DMS53 treated with DMSO at 0.1 percent for 48 hours (cell line): ENCODE results near the gene RERE.
A peak's percentile ranks its signal among the peaks of the same experiment; 100 is the strongest.

Experiments used
- DNase-seq: peaks from one replicate; lab custom pipeline; 2025; ENCODE audit not compliant: unreplicated experiment; lab: John Stamatoyannopoulos, UW

RERE gene

GRCh38 chr1:8722366-8722765, 95.1 kb downstream of the RERE start:
- no peak for DNase-seq

DNA sequence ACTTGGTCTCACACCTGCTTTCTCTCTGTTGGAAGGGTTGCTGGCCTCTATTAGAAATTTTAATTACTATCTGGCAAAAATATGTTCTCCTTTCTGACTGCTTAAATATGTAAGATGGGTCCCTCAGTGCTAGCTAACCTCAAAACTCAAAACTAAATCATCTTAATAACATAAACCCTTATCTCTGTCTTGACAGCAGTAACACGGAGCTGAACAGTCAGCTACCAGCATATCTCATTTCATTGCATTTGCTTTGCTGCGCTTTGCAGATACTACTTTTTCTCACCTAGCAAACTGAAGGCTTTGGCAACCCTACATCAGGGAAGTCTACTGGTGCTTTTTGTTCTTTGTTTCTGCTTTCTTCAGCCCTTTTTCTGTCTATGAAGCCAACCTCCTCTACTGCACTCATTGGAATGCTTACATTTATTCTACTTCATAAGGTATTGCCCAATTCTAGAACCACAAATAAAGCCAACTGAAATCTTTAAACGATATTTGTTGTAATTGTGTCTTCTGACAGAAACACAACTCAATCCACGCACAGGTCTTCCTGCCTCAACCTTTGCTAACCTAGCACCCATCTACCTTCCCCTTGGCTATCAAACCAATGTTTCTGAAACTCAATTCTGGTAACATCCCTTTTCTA, 95.6 kb downstream of the RERE start:
- DNase-seq: no peak

DNA sequence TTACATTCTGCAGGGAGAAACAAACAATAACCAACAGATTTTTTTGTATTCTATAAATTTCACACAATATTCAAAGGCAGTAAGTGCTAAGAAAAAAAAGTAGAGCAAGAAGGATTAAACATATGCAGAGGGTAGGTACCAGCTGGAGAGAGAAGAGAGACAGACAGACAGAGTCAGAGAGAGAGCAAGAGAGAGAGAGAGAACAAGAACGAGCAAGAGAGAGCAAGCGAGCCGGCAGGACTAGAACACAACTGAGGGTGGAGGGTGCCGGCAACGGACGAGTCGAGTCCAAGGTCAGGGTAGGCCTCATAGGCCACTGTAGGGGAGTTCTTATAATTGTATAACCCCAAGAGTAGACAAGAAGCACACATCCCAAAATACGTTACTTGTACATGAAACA, 97.1 kb downstream of the RERE start:
- DNase-seq: no peak

- DNase-seq: no peak
Observed at GRCh38 chr1:8718850-8719361, 98.5 kb downstream of the RERE start.

- DNase-seq: no peak
Observed at GRCh38 chr1:8717148-8717547, 100.3 kb downstream of the RERE start.

GRCh38 chr1:8716238-8716637, 101.2 kb downstream of the RERE start:
- DNase-seq: no peak

- DNase-seq: no peak
Observed at GRCh38 chr1:8714173-8714572, 103.3 kb downstream of the RERE start.

- peak; percentile 87 for DNase-seq
Observed at GRCh38 chr1:8712413-8713231, 104.8 kb downstream of the RERE start.

GRCh38 chr1:8711873-8712412, 105.5 kb downstream of the RERE start:
- no peak for DNase-seq

DNA sequence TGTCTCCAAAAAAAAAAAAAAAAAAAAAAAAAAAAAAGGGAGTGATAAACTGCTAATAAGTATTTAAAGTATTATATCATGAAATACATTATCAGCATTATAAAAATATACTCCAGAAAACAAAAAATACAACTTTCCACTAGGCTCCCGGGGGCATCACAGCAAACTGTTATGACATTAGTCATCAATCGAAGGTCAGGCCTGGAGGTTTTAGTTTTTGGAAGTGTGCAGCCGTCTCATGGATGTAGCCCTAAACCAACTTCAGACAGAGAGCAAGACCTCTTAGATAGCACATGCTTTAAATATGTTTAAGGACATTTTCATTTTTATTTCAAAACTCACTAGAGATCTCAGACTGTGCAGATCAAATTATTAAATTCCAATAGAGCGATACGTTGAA, 106.3 kb downstream of the RERE start:
- DNase-seq: no peak

GRCh38 chr1:8708259-8708658, 109.2 kb downstream of the RERE start:
- DNase-seq: no peak

DNA sequence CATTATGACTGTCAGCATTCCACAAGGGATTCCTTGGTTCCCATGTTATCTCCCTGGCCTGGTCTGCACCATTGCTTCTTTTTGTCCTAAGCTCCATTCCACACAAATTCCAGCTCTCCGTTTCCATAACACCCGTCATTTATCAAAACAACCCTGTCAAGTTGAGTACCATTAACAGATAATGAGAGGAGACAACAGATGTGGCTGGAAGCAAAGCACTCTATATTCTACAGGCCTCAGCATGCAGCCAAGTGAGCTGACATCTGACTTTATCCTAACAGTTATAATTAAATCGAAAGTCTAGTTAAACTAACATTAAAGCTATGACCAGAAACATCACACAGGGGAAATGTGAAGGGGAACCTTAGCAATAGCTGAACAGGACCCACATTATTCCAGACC, 110.4 kb downstream of the RERE start:
- peak; percentile 85 for DNase-seq

DNA sequence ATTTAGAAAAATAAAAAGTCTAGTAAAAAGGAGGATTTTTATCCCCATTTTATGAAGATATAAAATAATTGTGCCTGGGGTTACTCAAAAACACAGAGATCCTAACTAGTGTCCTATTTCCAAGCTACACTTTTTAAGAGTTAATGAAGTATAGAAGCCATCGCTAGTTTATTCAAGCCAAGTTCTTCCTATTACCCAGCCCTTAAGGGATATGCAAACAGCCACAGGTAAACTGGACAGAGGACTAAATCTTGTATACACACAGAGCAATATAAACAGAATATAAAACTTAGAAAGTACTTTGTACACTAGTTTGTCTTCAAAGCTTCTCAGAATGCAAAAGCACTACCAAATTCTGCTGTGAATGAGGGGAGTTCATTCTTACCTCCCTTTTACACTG, 111.1 kb downstream of the RERE start:
- DNase-seq: no peak

DNA sequence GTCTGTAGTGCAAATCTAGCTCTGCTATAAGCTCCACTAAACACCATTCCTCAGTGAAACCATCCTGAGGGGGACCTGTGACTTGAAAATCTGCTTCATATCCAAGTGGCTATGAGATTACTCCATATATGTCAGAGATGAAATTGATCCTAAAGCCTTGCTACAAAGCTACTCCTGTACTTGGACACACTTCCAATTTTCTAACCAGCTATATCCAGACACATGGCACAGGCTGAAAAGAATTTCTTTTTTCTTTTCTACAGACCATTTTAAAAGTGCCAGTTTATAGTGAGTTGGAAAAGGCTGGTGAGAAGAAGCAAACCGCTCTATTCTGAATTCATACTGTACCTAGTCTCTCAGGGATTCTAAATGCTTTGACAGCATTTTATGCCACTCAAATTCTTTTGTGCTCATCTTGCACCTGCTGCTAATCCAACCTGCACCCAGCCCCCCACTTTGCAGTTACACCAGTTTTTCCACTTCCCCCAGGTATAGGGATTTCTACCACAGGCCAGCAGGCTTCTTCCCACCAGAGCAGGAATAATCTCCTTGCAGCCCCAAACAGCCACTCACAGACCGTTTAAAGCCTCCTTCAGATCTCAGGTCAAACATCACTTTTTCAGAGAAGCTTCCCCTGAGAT, 112.5 kb downstream of the RERE start:
- DNase-seq: peak; percentile 90

- peak; percentile 94 for DNase-seq
Observed at GRCh38 chr1:8702850-8703810, 114.3 kb downstream of the RERE start.

DNA sequence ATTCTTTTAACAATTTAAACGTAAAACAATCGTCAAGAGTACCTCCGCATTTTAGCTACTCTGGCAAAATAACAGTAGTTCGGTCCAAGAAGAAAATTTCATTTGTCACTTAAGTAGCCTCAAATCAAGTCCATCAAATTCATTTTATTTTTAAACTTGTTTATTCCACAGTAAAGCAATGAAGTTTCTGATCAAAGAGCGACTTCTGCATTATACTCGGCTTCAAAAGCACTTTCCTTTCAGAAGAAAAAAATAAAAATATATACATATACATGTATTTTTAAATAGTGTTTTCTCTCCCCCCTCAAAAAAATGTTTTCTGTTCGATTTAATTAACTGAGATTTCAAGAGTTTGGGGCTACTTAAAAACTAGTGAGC, 115.0 kb downstream of the RERE start:
- no peak for DNase-seq

GRCh38 chr1:8701794-8702471, 115.5 kb downstream of the RERE start:
- peak; percentile 78 for DNase-seq

DNA sequence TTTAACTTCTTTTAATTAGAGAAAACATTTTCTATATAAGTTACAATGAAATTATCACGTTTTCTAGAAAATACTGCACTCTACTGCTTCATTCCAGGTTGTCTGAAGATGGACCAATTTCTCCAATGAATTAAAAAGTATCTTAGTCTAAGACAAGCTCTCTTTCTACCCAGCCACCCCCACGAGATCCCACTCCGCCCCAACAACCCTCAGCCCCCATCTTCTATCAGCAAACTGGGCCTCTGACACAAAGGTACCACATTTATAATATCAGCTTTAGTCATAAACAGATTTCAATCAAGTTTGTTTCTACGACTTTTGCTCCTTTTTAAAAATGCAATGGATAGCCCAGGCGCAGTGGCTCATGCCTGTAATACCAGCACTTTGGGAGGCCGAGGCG, 117.8 kb downstream of the RERE start:
- no peak for DNase-seq

DNA sequence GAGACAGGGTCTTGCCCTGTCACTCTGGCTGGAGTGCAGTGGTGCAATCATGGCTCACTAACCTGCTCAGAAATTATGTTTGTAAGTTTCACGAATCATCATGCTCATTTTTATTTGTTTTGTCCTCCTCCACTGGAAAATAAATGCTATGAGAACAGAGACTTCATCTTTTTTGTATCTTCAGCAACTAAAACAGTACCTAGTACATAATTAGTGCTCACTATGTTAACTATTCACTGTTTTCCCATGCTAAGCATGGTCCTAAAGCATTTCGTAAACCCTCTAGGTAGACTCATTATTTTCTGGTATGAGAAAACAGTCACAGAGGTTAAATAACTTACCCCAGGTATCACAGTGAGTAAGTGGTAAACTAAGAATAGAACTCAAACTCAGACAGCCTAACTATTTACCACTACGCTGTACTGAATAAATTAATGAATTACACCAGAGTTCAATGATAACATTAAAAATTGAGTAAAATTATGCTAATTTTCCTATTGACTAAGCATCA, 118.4 kb downstream of the RERE start:
- DNase-seq: no peak
